OCI-LY3 (cell line): Measurements from ENCODE around the gene EFNB2.

ENCODE experiments used
- EZH2phosphoT487 ChIP-seq: fragments of 200-600 bp; shearing (Covaris generic); IDR thresholded peaks from 2 replicates; pipeline ENCODE4 v1.6.1; 2018; ENCODE audit warnings: antibody characterized with exemption, mixed run types, low read depth
- TF ChIP-seq, protein P1 (sequence below): fragments of 200-600, 300-600 bp; sonication (generic); IDR thresholded peaks from 2 replicates; pipeline ENCODE4 v1.5.1; 2014; ENCODE audit warnings: antibody characterized with exemption, low read length, low read depth

DNA sequence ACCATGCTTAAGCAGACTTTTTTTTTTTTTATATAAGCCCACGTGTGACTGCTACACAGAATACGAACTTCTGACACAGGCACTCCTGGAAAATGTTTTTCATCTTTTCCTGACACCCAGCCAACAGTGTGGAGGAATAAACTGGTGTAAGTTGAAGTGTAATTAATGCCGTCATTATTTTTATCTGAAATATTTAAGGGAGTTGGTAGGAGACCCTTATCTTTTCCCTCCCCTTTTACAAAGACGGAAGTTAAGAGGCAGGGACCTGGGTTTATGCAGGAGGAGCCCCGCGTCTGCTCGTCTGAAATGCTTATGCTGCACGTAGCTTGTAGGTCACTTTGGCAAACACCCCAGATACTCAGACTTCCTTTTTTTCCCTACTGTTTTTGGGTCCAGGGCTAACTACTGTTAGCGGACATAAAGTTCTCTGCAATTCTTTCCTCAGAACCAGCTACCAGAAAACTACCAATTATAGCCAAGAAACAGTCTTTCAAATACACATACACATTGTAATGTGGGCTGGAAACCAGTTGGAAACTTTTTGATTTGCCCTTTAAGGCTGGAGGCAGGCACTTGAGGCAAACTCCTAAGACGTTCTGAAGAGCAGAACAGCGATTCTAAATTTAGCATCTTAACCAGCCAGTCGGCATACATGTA is 50.8 kb downstream of the EFNB2 start:
- TF ChIP-seq, protein P1, sequence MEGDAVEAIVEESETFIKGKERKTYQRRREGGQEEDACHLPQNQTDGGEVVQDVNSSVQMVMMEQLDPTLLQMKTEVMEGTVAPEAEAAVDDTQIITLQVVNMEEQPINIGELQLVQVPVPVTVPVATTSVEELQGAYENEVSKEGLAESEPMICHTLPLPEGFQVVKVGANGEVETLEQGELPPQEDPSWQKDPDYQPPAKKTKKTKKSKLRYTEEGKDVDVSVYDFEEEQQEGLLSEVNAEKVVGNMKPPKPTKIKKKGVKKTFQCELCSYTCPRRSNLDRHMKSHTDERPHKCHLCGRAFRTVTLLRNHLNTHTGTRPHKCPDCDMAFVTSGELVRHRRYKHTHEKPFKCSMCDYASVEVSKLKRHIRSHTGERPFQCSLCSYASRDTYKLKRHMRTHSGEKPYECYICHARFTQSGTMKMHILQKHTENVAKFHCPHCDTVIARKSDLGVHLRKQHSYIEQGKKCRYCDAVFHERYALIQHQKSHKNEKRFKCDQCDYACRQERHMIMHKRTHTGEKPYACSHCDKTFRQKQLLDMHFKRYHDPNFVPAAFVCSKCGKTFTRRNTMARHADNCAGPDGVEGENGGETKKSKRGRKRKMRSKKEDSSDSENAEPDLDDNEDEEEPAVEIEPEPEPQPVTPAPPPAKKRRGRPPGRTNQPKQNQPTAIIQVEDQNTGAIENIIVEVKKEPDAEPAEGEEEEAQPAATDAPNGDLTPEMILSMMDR: no peak
- no peak for TF ChIP-seq EZH2phosphoT487
